DOHH2 (cell line): ENCODE measurements around the gene PSMD11.

ENCODE experiments used
- H3F3A ChIP-seq: fragments of 200-600 bp; sonication (generic), shearing (Covaris generic); 2 replicates; pipeline ENCODE4 v1.6.0; 2016; ENCODE audit warnings: antibody characterized with exemption, mild to moderate bottlenecking; ENCODE audit not compliant: control insufficient read depth, insufficient read depth
- H3K27ac ChIP-seq: fragments of 200-600 bp; sonication (generic); 2 replicates; pipeline ENCODE4 v1.5.1; 2014; ENCODE audit warnings: low read depth, mild to moderate bottlenecking, low read length, moderate library complexity
- H3K27me3 ChIP-seq: fragments of 200-600 bp; sonication (generic); 2 replicates; pipeline ENCODE4 v1.6.1; 2014; ENCODE audit warnings: mild to moderate bottlenecking, low read length, mixed read lengths; ENCODE audit not compliant: control insufficient read depth
- H3K36me3 ChIP-seq: fragments of 200-600 bp; sonication (generic); 2 replicates; pipeline ENCODE4 v1.6.1; 2014; ENCODE audit warnings: mild to moderate bottlenecking, low read length, moderate library complexity, mixed read lengths; ENCODE audit not compliant: control insufficient read depth
- H3K4me1 ChIP-seq: fragments of 200-600 bp; sonication (generic); 2 replicates; pipeline ENCODE4 v1.6.1; 2014; ENCODE audit warnings: mild to moderate bottlenecking, low read length, mixed read lengths; ENCODE audit not compliant: control insufficient read depth
- H3K4me2 ChIP-seq: fragments of 200-600 bp; sonication (generic); 2 replicates; pipeline ENCODE4 v1.6.0; 2014; ENCODE audit warnings: mild to moderate bottlenecking, low read length, moderate library complexity
- H3K4me3 ChIP-seq: fragments of 200-600 bp; sonication (generic); 2 replicates; pipeline ENCODE4 v1.5.1; 2014; ENCODE audit warnings: mild to moderate bottlenecking, low read length, mixed read lengths
- H3K79me2 ChIP-seq: fragments of 200-600 bp; sonication (generic); 2 replicates; pipeline ENCODE4 v1.6.1; 2014; ENCODE audit warnings: mild to moderate bottlenecking, low read length, mixed read lengths; ENCODE audit not compliant: control insufficient read depth
- H3K9me2 ChIP-seq: fragments of 200-600 bp; sonication (generic); replicated peaks from 2 replicates; pipeline ENCODE4 v1.6.1; 2014; ENCODE audit warnings: mild to moderate bottlenecking, low read length, mixed read lengths; ENCODE audit not compliant: control insufficient read depth
- H3K9me3 ChIP-seq: fragments of 200-600 bp; sonication (generic); 2 replicates; pipeline ENCODE4 v1.6.1; 2014; ENCODE audit warnings: antibody characterized with exemption, low read length, mixed read lengths; ENCODE audit not compliant: control insufficient read depth, insufficient read depth
- H4K20me1 ChIP-seq: fragments of 200-600 bp; sonication (generic); 2 replicates; pipeline ENCODE4 v1.6.0; 2014; ENCODE audit warnings: low read depth, mild to moderate bottlenecking, antibody characterized with exemption, low read length, moderate library complexity; ENCODE audit not compliant: control insufficient read depth, insufficient read depth
- EZH2phosphoT487 ChIP-seq: fragments of 200-600 bp; sonication (generic); IDR thresholded peaks from 2 replicates; pipeline ENCODE4 v1.6.1; 2017; ENCODE audit warnings: borderline replicate concordance, mild to moderate bottlenecking, antibody characterized with exemption, low read length, moderate library complexity, mixed read lengths
- TF ChIP-seq, protein P1 (sequence below): fragments of 200-600 bp; sonication (generic); IDR thresholded peaks from one replicate; pipeline ENCODE4 v1.5.1; 2014; ENCODE audit warnings: antibody characterized with exemption, mild to moderate bottlenecking, low read depth, low read length; ENCODE audit not compliant: poor library complexity, severe bottlenecking

The PSMD11 gene

DNA sequence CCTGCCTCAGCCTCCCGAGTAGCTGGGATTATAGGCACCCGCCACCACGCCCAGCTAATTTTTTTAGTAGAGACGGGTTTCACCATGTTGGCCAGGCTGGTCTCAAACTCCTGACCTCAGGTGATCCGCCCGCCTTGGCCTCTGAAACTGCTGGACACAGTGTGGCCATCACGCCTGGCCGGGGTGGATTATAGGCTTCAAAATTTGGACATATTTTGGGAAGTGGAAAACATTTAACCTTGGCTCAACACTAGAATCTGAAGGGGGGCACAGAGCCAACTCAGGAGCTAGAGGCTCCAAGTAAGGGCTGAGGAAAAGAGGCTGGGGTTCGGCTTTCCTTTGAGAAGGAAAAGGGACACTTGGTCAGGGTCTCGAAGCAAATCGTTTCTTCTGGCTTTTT is 40.3 kb downstream of the PSMD11 start:
- Histone ChIP-seq H4K20me1 (no peaks in the 10 kb centered on the region), H3K27me3 (no peaks in the 10 kb centered on the region), H3K4me2 (no peak overlapping the region), H3K4me1 (peaks cover 25% of the 10 kb centered on the region), H3K36me3 (peaks cover 30% of the 10 kb centered on the region), H3K27ac (no peak overlapping the region), H3K79me2 (no peaks in the 10 kb centered on the region), H3F3A (peaks cover 23% of the 10 kb centered on the region), H3K4me3 (no peak overlapping the region), H3K9me2 (no peaks in the 10 kb centered on the region), H3K9me3 (no peaks in the 10 kb centered on the region)
- TF ChIP-seq, protein P1, sequence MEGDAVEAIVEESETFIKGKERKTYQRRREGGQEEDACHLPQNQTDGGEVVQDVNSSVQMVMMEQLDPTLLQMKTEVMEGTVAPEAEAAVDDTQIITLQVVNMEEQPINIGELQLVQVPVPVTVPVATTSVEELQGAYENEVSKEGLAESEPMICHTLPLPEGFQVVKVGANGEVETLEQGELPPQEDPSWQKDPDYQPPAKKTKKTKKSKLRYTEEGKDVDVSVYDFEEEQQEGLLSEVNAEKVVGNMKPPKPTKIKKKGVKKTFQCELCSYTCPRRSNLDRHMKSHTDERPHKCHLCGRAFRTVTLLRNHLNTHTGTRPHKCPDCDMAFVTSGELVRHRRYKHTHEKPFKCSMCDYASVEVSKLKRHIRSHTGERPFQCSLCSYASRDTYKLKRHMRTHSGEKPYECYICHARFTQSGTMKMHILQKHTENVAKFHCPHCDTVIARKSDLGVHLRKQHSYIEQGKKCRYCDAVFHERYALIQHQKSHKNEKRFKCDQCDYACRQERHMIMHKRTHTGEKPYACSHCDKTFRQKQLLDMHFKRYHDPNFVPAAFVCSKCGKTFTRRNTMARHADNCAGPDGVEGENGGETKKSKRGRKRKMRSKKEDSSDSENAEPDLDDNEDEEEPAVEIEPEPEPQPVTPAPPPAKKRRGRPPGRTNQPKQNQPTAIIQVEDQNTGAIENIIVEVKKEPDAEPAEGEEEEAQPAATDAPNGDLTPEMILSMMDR = no peak
- TF ChIP-seq EZH2phosphoT487 = no peak

DNA sequence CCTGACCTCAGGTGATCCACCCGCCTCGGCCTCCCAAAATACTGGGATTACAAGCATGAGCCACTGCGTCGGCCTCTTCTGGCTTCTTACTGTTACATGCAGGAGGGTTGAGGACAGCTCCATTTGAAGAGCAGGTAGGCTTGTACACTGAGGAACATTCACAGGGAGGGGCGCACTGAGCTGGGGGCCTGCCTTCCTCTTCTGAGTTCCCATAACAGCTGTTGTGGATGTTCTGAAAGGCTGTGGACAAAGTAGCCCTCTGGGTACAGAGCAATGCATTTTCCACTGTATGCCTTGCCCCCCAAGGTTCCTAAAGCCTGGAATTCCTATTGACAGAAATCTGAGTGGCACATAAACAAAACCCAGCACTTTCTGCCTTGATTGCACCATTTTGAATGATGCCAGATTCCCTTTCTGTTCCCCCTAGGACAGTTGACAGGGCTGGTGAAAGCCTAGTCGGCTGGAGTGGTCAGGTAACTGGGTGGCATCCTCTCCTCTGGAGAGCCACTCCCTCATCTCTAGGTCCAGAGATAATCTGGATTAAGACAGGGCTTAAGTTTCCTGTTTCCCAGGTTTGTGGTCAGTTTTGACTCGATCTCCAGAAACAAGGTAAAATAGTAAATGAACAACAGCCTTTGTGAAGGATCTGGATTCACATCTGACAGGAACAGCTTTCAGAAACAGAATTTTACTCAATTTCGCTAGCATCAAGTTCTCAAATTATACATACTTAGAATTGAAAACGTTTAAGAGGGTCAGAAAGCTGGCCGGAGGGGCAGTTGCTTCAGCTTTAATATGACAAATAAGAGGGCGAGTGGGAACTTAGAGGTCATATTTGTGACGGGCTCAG is 41.2 kb downstream of the PSMD11 start:
- H3K27me3 ChIP-seq = no peaks in the 10 kb centered on the region
- peaks cover 25% of the 10 kb centered on the region for H3K4me1 ChIP-seq
- no peak overlapping the region for H3K27ac ChIP-seq
- H4K20me1 ChIP-seq = no peaks in the 10 kb centered on the region
- peak overlapping the region; percentile 43; the same call in 1 of the 2 replicates for H3K4me3 ChIP-seq
- H3K79me2 ChIP-seq = no peaks in the 10 kb centered on the region
- TF ChIP-seq, protein P1 = no peak
- TF ChIP-seq EZH2phosphoT487 = no peak
- no peaks in the 10 kb centered on the region for H3K9me2 ChIP-seq
- H3K36me3 ChIP-seq = peaks cover 22% of the 10 kb centered on the region
- H3F3A ChIP-seq = peaks cover 23% of the 10 kb centered on the region
- H3K9me3 ChIP-seq = no peaks in the 10 kb centered on the region
- peak overlapping the region; percentile 56; the same call in 1 of the 2 replicates for H3K4me2 ChIP-seq

DNA sequence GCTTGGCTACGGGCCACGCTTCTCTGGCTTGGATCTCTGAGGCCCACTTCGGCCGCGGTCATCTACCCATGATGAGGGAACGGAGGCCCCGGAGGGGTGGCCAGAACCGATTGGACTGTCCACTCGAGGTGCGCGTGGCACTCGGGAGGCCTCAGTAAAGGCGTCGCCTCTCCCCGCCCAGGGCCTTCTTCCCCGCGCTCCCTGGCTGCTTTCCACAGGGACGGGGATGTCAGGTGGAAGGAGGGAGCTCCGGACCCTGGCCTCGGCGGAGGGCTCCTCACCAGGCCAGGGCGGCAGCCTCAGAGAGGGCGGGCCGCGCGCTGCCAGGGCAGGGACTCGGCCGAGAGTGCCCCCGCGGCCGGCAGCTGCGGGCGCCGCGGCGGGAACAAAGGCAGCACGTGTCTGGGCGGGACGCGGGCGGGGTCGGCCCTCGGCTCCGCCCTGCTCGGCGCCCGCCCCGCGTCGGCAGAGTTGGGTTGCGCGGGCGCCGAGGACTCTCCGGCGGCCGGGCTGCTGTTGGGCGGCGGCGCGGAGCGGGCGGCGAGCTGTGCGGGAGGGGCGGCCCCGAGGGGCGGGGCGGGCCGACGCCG is 41.9 kb downstream of the PSMD11 start:
- no peaks in the 10 kb centered on the region for H4K20me1 ChIP-seq
- peaks cover 28% of the 10 kb centered on the region for H3F3A ChIP-seq
- peak overlapping the region; percentile 56 for H3K4me2 ChIP-seq
- H3K4me1 ChIP-seq = peaks cover 25% of the 10 kb centered on the region
- no peak for TF ChIP-seq EZH2phosphoT487
- TF ChIP-seq, protein P1 = no peak
- no peaks in the 10 kb centered on the region for H3K79me2 ChIP-seq
- no peaks in the 10 kb centered on the region for H3K27me3 ChIP-seq
- H3K4me3 ChIP-seq = peak overlapping the region; percentile 43
- H3K9me2 ChIP-seq = no peaks in the 10 kb centered on the region
- H3K36me3 ChIP-seq = peaks cover 16% of the 10 kb centered on the region
- H3K27ac ChIP-seq = no peak overlapping the region
- H3K9me3 ChIP-seq = no peaks in the 10 kb centered on the region
